ENCODE measurements around the gene TLR8.

GRCh38 chrX:12912791-12913482, 6.5 kb downstream of the TLR8 start:
- TF ChIP-seq POLR2A (IDR thresholded peaks at IDR 0.05) (no peak), CTCF (IDR thresholded peaks at IDR 0.05) (no peak)

All from heart left ventricle (tissue), 13 donors.